HG03521 (cell line): Measurements from ENCODE around the gene RRAGC.
"Not testable (repeated sequence)": the region's sequence is repeated elsewhere in the genome, so short reads cannot be mapped to it uniquely, and the experiment has no call there.

ENCODE experiments used
- ATAC-seq: cut with Tn5 transposase; IDR thresholded peaks from one replicate; pipeline ENCODE4 v1.9.1; 2021; ENCODE audit warnings: mild to moderate bottlenecking, moderate library complexity; ENCODE audit not compliant: unreplicated experiment

Gene RRAGC

DNA sequence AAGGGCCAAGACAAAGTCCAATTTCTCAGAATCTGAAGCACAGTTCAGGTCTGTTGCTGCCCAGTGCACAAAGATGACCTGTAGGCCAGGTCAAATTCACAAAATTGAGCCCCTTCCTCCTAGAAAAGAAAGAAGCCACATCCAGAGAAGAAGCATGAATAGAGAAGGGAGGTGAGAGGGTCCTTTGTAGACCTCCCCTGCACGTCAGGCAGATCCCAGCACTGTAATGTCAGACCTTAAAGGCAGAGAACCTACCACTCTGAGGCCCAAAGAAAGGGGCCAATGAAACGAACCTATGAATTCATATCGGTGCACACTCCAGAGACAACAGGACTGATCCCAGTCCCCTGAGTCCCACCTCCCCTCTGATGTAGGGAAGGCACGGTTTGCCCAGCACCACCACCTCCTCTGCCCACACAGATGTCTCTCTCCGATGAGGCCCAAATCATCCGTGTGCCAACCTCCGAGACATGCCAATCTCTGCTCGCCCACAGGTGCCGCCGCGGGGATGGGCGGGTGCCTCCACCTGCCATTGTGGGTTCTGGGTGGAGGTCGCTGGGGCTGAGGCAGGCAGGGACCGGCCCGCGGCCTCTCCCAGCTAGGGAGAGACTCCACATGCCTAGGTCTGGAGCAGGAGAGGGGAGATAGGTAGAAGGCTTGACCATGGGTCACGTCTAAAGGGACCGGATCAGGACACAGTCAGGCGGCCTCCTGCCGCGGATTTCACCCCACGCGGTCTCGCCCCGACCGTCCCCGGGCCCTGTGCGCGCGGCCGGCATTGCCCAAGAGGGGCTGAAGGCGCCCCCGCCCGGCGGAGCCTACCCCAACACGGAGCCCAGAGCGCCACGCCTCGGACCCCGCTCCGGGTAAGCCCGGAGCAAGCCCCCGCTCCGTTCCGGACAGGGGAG lies 42.1 kb downstream of the RRAGC start:
- ATAC-seq, result no peak

- peak; percentile 63 for ATAC-seq
Observed at GRCh38 chr1:38815903-38816627, 43.5 kb downstream of the RRAGC start.

DNA sequence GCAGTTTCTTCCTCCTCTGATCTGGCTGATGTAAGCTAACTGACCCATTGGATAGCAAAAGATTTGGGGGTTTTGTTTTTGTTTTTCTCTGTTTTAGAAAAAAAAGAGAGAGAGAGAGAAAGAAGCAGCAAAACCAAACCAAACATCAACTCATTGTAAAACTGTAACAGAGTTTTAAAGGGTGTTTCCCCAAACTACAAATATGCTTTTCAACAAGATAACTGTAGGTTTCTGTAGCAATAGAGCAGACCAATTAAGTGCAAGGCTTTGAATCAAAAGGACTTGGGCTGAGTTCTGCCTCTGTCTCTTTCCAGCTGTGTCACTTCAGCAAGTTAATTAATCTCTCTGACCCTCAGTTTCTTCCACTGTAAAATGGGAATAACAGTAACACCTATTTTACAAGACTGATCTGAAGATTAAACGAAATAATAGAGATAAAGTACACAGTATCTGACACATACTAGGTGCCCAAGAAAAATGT lies 44.5 kb downstream of the RRAGC start:
- no peak for ATAC-seq

DNA sequence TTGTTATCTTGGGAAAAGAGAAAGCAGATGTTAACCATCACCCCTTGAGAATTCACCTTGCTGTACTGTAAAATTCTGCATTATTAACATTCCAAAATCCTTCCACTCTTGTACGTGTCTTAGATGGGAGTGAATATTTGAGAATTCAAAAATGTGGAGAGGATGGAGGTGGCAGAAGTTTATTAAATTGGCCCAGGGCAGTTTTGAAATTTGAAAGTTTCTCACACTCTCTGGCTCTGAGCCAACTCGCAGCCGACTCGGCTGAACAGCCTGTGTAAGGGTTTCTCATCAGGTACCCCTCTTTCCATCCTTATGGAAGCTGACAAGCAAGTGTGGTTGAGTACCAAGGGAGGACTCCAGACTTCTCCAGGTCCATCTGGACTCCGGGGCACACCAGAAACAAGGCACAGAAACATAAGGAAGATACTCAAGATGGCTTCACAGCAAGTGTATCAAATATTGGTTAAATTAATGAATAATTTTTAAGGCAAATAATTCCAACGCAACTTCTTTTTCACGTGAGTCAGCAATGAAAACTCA lies 45.1 kb downstream of the RRAGC start:
- ATAC-seq, result no peak

DNA sequence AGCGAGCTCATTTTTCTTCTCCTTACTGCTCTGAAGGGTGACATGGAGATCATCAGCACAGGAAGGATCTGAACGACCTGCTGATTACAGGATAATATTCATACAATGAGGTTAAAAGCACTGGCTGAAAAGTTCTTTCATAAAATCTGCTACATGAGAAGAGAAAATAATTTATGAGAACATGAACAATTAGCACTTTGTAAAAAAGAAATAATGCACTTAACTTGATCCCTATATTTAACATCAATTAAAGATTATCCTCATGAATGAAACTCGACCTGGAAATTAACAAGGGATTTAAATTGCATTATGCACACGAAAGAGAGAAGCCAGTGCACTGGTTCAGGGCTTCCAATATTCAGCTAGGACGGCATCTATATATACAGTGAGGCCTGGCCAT lies 46.6 kb downstream of the RRAGC start:
- ATAC-seq, result no peak

DNA sequence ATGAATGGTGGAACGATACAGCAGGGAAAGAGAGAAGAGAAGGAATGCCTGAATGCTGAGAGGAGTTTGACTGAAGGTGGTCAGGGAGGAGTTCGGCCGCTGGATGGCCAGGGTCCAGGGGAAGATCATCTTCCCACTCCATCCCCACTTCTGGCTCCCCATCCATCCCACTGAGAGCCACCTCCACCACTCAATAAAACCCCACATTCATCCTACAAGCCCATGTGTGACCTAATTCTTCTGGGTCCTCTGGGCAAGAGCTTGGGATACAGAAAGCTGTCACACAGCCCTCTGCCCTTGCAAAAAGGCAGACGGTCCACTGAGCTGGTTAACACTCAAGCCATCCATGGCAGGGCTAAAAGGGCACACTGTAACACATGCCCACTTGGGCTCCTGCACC lies 48.1 kb downstream of the RRAGC start:
- not testable (repeated sequence) for ATAC-seq

DNA sequence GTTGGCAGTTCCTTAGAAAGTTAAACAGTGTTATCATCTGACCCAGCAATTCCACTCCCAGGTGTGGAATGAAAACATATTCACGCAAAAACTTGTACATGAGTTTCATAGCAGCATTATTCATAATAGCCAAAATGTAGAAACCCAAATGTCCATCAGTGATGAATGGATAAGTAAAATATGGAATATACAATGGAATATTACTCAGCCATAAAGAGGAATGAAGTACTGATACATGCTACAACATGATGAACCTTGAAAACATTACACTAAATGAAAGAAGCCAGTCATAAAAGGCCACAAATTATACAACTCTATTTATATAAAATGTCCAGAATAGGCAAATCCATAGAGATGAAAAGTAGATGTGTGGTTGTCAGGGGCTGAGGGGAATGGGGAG lies 53.5 kb downstream of the RRAGC start:
- no peak for ATAC-seq

DNA sequence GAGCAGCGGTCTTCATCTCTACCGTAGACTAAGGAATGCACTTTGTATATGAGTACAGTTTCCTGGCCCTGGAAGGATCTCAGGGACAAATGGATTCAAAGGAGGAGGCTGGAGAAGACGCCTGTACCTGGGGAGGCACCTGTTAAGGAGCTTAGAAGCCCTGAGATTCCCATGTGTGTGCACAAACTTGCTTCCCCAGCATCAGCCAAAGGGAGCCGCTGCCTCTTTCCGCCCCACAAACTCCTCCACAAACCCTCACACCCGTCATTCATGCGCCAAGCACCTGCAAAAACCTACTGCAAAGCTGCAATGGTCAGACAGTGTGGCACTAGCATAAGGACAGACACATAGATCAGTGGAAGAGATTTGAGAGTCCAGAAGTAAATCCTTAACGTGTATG lies 54.5 kb downstream of the RRAGC start:
- no peak for ATAC-seq

- no peak for ATAC-seq
Observed at GRCh38 chr1:38804062-38804886, 55.3 kb downstream of the RRAGC start.

DNA sequence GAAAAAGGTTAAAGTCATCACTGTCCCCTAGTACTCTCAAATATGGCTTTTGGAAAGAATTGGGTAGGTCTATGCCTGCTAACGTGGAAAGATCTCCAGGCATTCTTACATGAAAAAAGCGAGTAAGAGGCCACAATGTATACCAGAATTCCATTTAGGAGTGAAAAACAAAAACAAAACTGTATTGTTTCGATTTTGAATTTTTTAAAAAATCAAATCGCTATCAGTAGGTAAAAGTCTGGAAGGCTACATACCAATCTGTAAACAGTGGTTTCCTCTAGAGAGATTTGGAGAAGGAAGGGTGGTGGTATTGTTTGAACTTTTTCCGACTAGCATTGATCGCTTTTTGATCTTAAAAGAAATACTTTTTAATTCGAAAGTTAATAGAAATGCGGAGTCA lies 55.9 kb downstream of the RRAGC start:
- ATAC-seq, result no peak

DNA sequence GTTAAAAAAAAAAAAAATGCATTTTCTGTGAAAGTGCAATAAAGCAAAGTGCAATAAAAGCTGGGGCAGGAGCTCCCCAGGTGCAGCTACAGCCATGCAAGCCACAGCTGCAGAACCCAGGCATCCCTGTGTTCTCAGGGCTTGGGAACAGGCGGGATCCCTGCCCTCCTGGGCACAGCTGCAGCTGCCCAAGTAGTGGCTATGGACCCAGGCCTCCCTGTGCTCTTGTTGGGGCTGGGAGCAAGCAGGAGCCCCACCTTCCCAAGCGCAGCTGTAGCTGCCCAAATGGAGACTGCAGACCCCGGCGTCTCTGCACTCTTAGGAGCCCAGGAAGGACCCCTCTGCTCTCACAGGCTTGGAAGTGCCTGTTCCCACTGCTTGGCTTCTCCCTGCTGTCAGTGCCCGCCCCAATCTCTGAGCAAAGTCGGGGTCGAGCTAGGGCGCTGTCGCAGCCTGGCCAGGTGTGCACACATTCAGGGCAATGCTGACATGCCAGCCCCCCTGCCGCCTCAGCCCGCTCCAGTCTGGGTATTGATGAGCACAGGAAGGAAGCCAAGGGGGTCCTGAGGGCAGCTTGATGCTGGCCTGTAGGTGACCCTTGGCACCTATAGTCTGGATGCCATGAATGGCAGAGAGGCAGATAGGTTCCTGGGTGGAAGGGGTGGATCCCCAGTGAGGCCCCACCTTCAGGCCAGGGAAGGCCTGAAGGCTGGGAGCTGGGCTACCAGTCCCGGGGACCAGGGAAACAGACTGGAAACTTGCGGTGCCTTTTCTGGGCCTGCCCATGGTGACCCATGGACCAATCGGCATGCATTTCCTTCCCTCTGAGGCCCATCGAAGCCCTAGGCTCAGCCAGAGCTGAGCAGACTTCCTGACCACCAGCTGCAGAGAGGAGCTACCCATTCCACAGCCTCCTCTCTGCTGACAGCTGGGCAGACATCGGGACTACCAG lies 58.6 kb downstream of the RRAGC start:
- ATAC-seq, result no peak

DNA sequence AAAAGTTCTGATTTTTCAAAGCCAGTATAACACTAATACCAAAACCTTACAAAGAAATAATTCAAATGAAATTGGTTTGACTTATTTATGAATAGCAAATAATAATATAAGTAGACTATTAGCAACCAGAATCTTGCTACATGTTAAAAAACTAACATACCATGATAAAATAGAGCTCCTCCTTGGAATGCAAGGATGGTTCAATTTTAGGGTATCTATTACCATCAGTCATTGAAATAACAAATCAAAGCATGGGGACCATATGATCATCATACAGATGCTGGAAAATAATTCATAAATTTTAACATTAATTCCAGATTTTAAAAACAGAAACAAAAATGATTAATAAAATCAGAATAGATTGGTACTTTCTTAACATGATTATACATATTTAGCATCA lies 66.3 kb downstream of the RRAGC start:
- no peak for ATAC-seq

GRCh38 chr1:38791892-38792291 lies 67.7 kb downstream of the RRAGC start:
- ATAC-seq, result no peak

- ATAC-seq, result no peak
Observed at GRCh38 chr1:38791164-38791515, 68.4 kb downstream of the RRAGC start.

GRCh38 chr1:38790422-38791163 lies 69.0 kb downstream of the RRAGC start:
- ATAC-seq, result no peak

DNA sequence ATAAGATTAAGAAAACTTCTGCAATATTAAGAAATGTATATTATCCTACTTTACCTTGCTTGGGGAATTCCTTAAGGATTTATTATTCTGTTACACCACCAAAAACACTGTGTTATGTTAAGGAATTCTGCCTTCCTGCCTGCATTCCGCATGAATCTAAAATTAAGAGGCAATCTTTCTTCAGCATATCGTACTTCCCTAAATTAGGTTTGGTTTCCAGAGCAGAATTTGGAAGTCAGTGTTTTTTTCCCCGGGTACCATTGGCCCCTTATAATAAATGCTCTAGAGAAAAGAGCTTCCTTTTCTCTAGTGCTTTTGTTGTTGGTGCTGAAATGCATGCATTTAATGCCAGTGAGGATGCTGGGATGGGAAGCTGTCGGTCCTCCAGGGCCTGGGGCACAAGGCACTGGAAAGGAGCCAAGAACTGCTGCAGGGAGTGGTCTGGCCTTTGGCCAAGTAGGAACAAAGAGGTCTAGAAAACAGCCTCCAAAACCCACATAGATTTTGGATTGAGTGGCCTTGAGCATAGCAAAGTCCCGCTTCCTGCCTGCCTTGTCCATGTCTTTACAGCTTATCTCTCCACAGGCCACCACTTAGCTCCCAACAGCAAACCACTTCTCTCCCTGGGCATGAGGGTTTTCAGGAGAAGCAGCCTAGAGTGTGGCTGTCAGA lies 69.9 kb downstream of the RRAGC start:
- ATAC-seq, result no peak

DNA sequence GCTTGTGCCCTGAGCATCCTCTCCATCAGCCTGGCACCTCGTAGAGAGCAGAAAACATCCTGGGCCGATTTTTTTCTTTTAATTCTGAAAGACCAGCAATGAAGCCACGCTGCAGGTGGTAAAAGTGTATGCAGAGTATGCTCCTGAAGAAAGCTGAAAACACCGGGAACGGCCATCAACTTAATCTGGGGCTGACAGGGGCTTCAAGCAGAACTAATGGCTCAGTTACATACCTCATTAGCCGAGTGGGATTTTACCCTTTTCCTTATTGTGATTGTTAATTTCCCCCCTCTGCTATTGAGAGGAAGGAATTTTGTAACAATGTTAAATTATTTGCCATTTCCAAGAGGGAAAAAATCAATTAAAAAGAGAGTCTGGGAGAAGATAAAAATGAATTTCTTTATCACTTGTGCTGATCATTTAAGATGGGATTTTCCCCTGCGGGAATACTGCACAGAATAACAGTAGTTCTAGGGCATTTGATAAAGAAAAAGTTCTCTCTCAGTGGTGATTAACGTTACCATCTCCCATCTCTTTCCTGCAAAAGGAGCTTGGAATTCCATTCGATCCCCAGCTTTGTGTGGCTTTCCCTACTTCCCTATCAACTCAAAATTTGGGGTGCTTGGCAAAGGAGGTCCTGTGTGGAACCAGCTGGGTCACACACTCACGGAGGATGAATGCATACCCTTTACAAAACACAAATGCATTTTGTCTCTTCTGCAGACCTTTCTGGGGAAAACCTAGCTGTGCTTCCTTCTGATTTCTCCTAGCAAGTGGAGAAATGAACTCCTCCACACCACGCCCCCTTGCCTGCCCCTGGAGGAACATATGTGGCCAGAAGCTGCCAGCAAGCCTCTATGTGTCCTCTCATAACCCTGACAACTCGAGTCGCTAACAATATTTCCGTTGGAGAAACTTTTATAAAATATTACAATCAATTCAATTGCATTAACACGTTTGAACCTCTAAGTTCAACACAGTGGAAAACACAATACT lies 70.9 kb downstream of the RRAGC start:
- no peak for ATAC-seq
